Mucosa of descending colon (tissue), 3 donors: Measurements from ENCODE around the gene PAXX. TPM values are rescaled to one million over a fixed set of nuclear protein-coding genes. Genes with fewer than 3 reads are reported as not detected.
A peak's percentile ranks its signal among the peaks of the same experiment; 100 is the strongest.

Experiments used
- ATAC-seq: fragments of 200-7000 bp; cut with Tn5 transposase; one replicate; pipeline ENCODE4 v1.9.1; 2020; ENCODE audit warnings: mild to moderate bottlenecking, moderate library complexity
- DNase-seq, 3 donors: peaks; one replicate each; pipeline ENCODE4 v3.0.0-alpha.2; 2020
- H3K36me3 ChIP-seq: fragments of 200-600 bp; one replicate; pipeline ENCODE4 v1.8.0; 2021; ENCODE audit warnings: low read depth, mild to moderate bottlenecking
- H3K4me1 ChIP-seq: fragments of 200-600 bp; one replicate; pipeline ENCODE4 v1.8.0; 2021; ENCODE audit warnings: low read depth, mild to moderate bottlenecking
- H3K4me3 ChIP-seq: fragments of 200-600 bp; one replicate; pipeline ENCODE4 v1.8.0; 2021; ENCODE audit warnings: mild to moderate bottlenecking
- H3K9me3 ChIP-seq: fragments of 200-600 bp; one replicate; pipeline ENCODE4 v1.8.0; 2021; ENCODE audit warnings: mild to moderate bottlenecking
- intact Hi-C, 2 donors: fragments of 100-400 bp; cut with DNase I in 1 of 2; cut with micrococcal nuclease in 1 of 2; formaldehyde crosslinking; loops; one replicate each; pipeline versions ENCODE4 v1.11.0 to v1.11.1; 2022; cut with DNase I, micrococcal nuclease
- total RNA-seq, 3 donors: library from RNA; stranded (reverse); fragmentation: NEBNext Ultra II Directional in 2 of 3; extraction: Animal tissue kit (Norgen Biotek cat#: 25700) in 2 of 3; gene quantifications; one replicate each; pipeline versions ENCODE4 v1.2.1 to v1.2.4, GENCODE V29; 2021 to 2023
- TF ChIP-seq, protein P1 (sequence below): fragments of 200-600 bp; IDR thresholded peaks from one replicate; pipeline ENCODE4 v1.8.0; 2022; ENCODE audit warnings: antibody characterized with exemption, mild to moderate bottlenecking
- donor health status: DM: no; HTN: no; CAD: no; lungs with moderate emphysema.
- donor health status: DM: no; HTN: no; CAD: no.
- donor health status: DM: no; HTN: yes; CAD: no.

The PAXX gene
- total RNA-seq, 3 donors from 2014 or later = 32.0 to 39.9 (median 34.1) TPM

GRCh38 chr9:136952321-136952850, 39.8 kb upstream of the PAXX start:
- no peak for ATAC-seq
- no peak overlapping the region for H3K4me3 ChIP-seq
- TF ChIP-seq, protein P1, sequence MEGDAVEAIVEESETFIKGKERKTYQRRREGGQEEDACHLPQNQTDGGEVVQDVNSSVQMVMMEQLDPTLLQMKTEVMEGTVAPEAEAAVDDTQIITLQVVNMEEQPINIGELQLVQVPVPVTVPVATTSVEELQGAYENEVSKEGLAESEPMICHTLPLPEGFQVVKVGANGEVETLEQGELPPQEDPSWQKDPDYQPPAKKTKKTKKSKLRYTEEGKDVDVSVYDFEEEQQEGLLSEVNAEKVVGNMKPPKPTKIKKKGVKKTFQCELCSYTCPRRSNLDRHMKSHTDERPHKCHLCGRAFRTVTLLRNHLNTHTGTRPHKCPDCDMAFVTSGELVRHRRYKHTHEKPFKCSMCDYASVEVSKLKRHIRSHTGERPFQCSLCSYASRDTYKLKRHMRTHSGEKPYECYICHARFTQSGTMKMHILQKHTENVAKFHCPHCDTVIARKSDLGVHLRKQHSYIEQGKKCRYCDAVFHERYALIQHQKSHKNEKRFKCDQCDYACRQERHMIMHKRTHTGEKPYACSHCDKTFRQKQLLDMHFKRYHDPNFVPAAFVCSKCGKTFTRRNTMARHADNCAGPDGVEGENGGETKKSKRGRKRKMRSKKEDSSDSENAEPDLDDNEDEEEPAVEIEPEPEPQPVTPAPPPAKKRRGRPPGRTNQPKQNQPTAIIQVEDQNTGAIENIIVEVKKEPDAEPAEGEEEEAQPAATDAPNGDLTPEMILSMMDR = no peak
- intact Hi-C loops = no loop called here
- no peaks in the 10 kb centered on the region for H3K9me3 ChIP-seq
- DNase-seq = peak in 1 of 3 donors; percentile 54
- H3K36me3 ChIP-seq = no peaks in the 10 kb centered on the region
- peaks cover 38% of the 10 kb centered on the region for H3K4me1 ChIP-seq

GRCh38 chr9:136952876-136953770, 39.1 kb upstream of the PAXX start:
- H3K36me3 ChIP-seq = no peaks in the 10 kb centered on the region
- H3K4me3 ChIP-seq = no peak overlapping the region
- intact Hi-C loops = no loop called here
- no peaks in the 10 kb centered on the region for H3K9me3 ChIP-seq
- peaks cover 32% of the 10 kb centered on the region for H3K4me1 ChIP-seq
- DNase-seq = peak in 2 of 3 donors; percentile 28 to 44
- TF ChIP-seq, protein P1 = no peak
- no peak for ATAC-seq

- H3K9me3 ChIP-seq = no peaks in the 10 kb centered on the region
- H3K4me1 ChIP-seq = peaks cover 25% of the 10 kb centered on the region
- peak in 1 of 3 donors; percentile 28 for DNase-seq
- TF ChIP-seq, protein P1 = no peak
- no peak for ATAC-seq
- H3K4me3 ChIP-seq = no peak overlapping the region
- intact Hi-C loops = no loop called here
- no peaks in the 10 kb centered on the region for H3K36me3 ChIP-seq
Observed at GRCh38 chr9:136953771-136954269, 38.4 kb upstream of the PAXX start.

- DNase-seq (peak in 2 of 3 donors; percentile 24 to 49), ATAC-seq (no peak)
- intact Hi-C loops = no loop called here
- peaks cover 19% of the 10 kb centered on the region for H3K4me1 ChIP-seq
- no peaks in the 10 kb centered on the region for H3K9me3 ChIP-seq
- TF ChIP-seq, protein P1 = no peak
- no peaks in the 10 kb centered on the region for H3K36me3 ChIP-seq
- H3K4me3 ChIP-seq = no peak overlapping the region
Observed at GRCh38 chr9:136954270-136955083, 37.7 kb upstream of the PAXX start.

DNA sequence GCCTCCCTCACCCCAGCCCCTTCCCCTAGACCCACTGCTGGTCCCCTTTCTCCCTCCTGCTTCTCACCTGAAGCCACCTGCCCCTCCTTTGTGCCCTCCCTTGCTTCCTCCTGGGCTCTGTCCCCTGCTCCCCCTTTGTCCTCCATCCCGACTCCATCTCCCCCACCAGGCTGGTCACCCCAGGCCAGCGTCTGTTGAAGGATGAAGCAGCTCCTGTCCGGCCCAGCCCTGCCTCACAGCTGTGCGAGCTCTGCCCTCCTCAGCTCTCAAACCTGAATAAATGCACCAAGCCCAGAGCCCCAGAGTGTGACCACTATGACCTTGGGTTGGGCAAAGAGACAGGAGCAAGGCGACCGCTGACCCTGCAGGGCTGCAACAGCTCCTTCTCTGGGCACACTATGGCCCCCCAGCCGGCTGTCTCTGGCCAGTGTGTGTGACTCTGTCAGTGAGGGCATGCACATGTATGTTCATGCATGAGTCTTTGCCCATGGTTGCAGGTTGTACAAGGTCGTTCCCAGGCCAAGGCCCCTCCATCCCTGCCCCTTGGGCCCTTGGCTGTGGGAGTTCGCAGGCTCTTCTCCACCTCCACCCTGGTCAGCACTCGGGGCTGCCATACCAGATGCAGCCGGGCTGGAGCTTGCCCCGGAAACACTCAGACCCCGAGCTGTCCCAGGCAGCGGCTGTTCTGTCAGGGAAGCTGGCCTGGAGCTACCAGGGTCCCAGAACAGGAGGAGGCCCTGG, 36.9 kb upstream of the PAXX start:
- Histone ChIP-seq H3K4me1 (peaks cover 14% of the 10 kb centered on the region), H3K4me3 (no peak overlapping the region), H3K9me3 (no peaks in the 10 kb centered on the region), H3K36me3 (no peaks in the 10 kb centered on the region)
- TF ChIP-seq, protein P1 = no peak
- ATAC-seq (no peak), DNase-seq (peak in 2 of 3 donors; percentile 14 to 40)
- intact Hi-C loops = no loop called here
